GM23338 (cell line): ENCODE data around the gene MARCHF3. TPM values are rescaled to one million over a fixed set of nuclear protein-coding genes. Genes with fewer than 3 reads are reported as not detected.

Experiments used
- ATAC-seq: fragments of 200-7000 bp; cut with Tn5 transposase; 3 replicates; pipeline ENCODE4 v1.9.1; 2020
- DNase-seq: peaks from one replicate; pipeline ENCODE4 v3.0.0-alpha.2; 2015; ENCODE audit warnings: low spot score
- H2AFZ ChIP-seq: fragments of 200-600 bp; sonication (generic); 2 replicates; pipeline ENCODE4 v1.8.0; 2016; ENCODE audit warnings: antibody characterized with exemption, mild to moderate bottlenecking, moderate library complexity
- H3F3A ChIP-seq: fragments of 200-600 bp; sonication (generic); replicated peaks from 2 replicates; pipeline ENCODE4 v1.8.0; 2017; ENCODE audit warnings: antibody characterized with exemption, mixed run types, low read depth
- H3K27ac ChIP-seq: fragments of 200-600 bp; sonication (generic); 2 replicates; pipeline ENCODE4 v1.6.1; 2016; ENCODE audit warnings: low read depth
- H3K27me3 ChIP-seq: fragments of 200-600 bp; sonication (generic); 2 replicates; pipeline ENCODE4 v1.8.0; 2016; ENCODE audit warnings: mild to moderate bottlenecking, mixed run types, moderate library complexity; ENCODE audit not compliant: insufficient read depth
- H3K36me3 ChIP-seq: fragments of 200-600 bp; sonication (generic); 2 replicates; pipeline ENCODE4 v1.8.0; 2016; ENCODE audit warnings: mild to moderate bottlenecking; ENCODE audit not compliant: insufficient read depth
- H3K4me1 ChIP-seq: fragments of 200-600 bp; sonication (generic); 2 replicates; pipeline ENCODE4 v1.8.0; 2016; ENCODE audit warnings: mild to moderate bottlenecking, moderate library complexity; ENCODE audit not compliant: insufficient read depth
- H3K4me2 ChIP-seq: fragments of 200-600 bp; sonication (generic); 2 replicates; pipeline ENCODE4 v1.7.1; 2017; ENCODE audit warnings: mixed run types
- H3K4me3 ChIP-seq: fragments of 200-600 bp; sonication (generic); 2 replicates; pipeline ENCODE4 v1.6.1; 2016; ENCODE audit warnings: mixed run types
- H3K79me2 ChIP-seq: fragments of 200-600 bp; sonication (generic); replicated peaks from 2 replicates; pipeline ENCODE4 v1.8.0; 2017; ENCODE audit warnings: mild to moderate bottlenecking; ENCODE audit not compliant: insufficient read depth
- H3K9me2 ChIP-seq: fragments of 200-600 bp; sonication (generic); 2 replicates; pipeline ENCODE4 v1.8.0; 2017; ENCODE audit not compliant: insufficient read depth
- H4K20me1 ChIP-seq: fragments of 200-600 bp; sonication (generic); replicated peaks from 2 replicates; pipeline ENCODE4 v1.8.0; 2017; ENCODE audit warnings: mild to moderate bottlenecking; ENCODE audit not compliant: insufficient read depth
- H3K27ac Mint-ChIP-seq: 2 replicates; pipeline ENCODE4 v1.8.0; 2020; ENCODE audit warnings: inconsistent platforms, mild to moderate bottlenecking, moderate library complexity, mixed read lengths
- H3K27me3 Mint-ChIP-seq: 3 replicates; pipeline ENCODE4 v1.8.0; 2022; ENCODE audit warnings: low read depth, mild to moderate bottlenecking, moderate library complexity, mixed read lengths, inconsistent platforms; ENCODE audit not compliant: insufficient read depth, poor library complexity
- H3K36me3 Mint-ChIP-seq: 3 replicates; pipeline ENCODE4 v1.8.0; 2021; ENCODE audit warnings: low read depth, mild to moderate bottlenecking, inconsistent platforms, moderate library complexity, mixed read lengths
- H3K4me1 Mint-ChIP-seq: 3 replicates; pipeline ENCODE4 v1.8.0; 2020; ENCODE audit warnings: mild to moderate bottlenecking, inconsistent platforms, mixed read lengths
- H3K4me3 Mint-ChIP-seq: 3 replicates; pipeline ENCODE4 v1.8.0; 2021; ENCODE audit warnings: moderate library complexity, mild to moderate bottlenecking, inconsistent platforms, mixed read lengths
- H3K9me3 Mint-ChIP-seq: 3 replicates; pipeline ENCODE4 v1.8.0; 2020; ENCODE audit warnings: moderate library complexity, mild to moderate bottlenecking, inconsistent platforms, mixed read lengths
- ETS1 ChIP-seq: IDR thresholded peaks from 2 replicates; pipeline ENCODE4 v1.6.1; 2016; ENCODE audit warnings: antibody characterized with exemption
- EZH2 ChIP-seq: fragments of 200-600 bp; sonication (generic); IDR thresholded peaks from one replicate; pipeline ENCODE4 v1.8.0; 2017; ENCODE audit warnings: antibody characterized with exemption, mild to moderate bottlenecking, low read depth; ENCODE audit not compliant: unreplicated experiment
- STAT1 ChIP-seq: IDR thresholded peaks from one replicate; pipeline ENCODE4 v1.6.1; 2016; ENCODE audit warnings: antibody characterized with exemption; ENCODE audit not compliant: unreplicated experiment
- ZNF331 ChIP-seq: fragments of 250-450 bp; sonication (Bioruptor Pico); IDR thresholded peaks from 2 replicates; pipeline ENCODE4 v1.5.0; 2020; ENCODE audit warnings: low read depth, mild to moderate bottlenecking, moderate library complexity
- ZNF462 ChIP-seq: fragments of 250-450 bp; sonication (Bioruptor Pico); IDR thresholded peaks from 2 replicates; pipeline ENCODE4 v1.5.0; 2020; ENCODE audit warnings: mild to moderate bottlenecking, moderate library complexity
- polyA plus RNA-seq: library from polyadenylated mRNA; unstranded; fragments of >200 nt; fragmentation: Nextera tagmentation; extraction: Ambion mirVana; gene quantifications from 2 replicates; pipeline ENCODE4 v1.2.1, GENCODE V29; 2016
- total RNA-seq: library from RNA; depleted of rRNA; stranded (reverse); fragments of >200 nt; shearing (Covaris generic); gene quantifications from 2 replicates; pipeline ENCODE4 v1.2.3, GENCODE V29; 2014

Gene MARCHF3
- total and polyA plus RNA-seq, 2 experiments from 2014 or later: 7.0 to 12.7 TPM

DNA sequence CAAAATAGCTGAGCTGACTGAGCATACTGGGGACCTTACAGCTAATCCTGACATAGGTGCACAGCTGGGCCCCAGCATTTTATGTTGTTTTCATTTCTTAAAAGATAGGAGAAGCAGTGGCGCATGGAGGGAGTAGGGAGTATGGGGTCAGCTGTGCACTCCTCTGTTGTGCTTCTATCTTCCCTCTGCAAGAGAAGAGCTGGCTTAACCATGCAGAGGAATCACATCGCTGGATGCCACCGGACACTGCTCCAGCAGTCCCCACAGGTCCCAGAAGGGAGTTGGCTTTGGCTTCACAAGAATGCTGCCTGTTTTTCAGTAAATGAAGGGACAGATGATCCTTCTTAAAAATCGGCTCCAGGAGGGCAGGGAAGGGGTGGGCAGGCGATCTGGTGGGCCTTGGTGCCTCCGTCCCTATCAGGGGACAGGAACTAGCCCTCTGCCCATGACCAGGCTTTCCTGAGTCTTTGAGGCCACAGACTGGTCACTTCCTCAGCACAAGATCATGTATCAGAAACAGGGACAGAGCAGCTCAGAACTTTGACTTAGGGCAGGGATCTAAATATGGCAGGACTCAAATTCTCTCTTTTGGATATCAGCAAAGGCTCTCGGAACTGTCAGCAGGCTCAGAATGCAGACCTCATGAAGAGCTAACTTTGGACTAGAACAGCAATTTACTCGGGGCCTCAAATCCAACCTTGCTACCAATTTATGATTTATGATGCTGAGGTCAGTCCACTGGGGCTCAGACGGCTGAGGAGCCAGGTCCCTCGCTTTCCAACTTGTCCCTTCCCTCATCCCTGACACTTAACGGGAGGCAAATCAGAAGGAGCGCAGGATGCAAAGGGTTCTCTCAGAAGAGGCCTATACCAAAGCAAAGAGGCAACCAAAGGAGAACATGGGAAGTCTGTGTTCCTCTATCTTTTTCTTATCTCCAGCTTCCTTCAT lies 47.2 kb downstream of the MARCHF3 start (continued):
- no peak for TF ChIP-seq ZNF462 (CRISPR knock-in tag)
- no peak for TF ChIP-seq ZNF331 (CRISPR knock-in tag)
- no peak for TF ChIP-seq EZH2
- no peak for TF ChIP-seq ETS1
- no peak for TF ChIP-seq STAT1

- DNase-seq: no peak
- no peaks in the 10 kb centered on the region for H3F3A ChIP-seq
- no peaks in the 10 kb centered on the region for H3K9me2 ChIP-seq
- H3K4me1 ChIP-seq: peaks cover 6% of the 10 kb centered on the region; the same call in 1 of the 2 replicates
- no peaks in the 10 kb centered on the region for H3K36me3 ChIP-seq
- H3K27ac Mint-ChIP-seq: no peak overlapping the region
- H3K79me2 ChIP-seq: peaks cover 13% of the 10 kb centered on the region
- H3K4me2 ChIP-seq: no peak overlapping the region
- peaks cover 3% of the 10 kb centered on the region for H3K27me3 Mint-ChIP-seq
- no peaks in the 10 kb centered on the region for H3K27me3 ChIP-seq
- H3K9me3 Mint-ChIP-seq: no peaks in the 10 kb centered on the region; the same call in 2 of the 3 replicates
- no peak for ATAC-seq
- peaks cover 23% of the 10 kb centered on the region for H3K4me1 Mint-ChIP-seq
- H4K20me1 ChIP-seq: no peaks in the 10 kb centered on the region
- no peak overlapping the region for H3K4me3 Mint-ChIP-seq
- no peak overlapping the region for H3K27ac ChIP-seq
- no peak overlapping the region for H2AFZ ChIP-seq
- no peak overlapping the region for H3K4me3 ChIP-seq
- H3K36me3 Mint-ChIP-seq: peaks cover under 1% of the 10 kb centered on the region; the same call in 1 of the 3 replicates
- no peak for TF ChIP-seq ZNF462 (CRISPR knock-in tag)
These were observed 48.2 kb downstream of the MARCHF3 start for GRCh38 chr5:126982202-126982601.
